Endodermal cell (in vitro differentiated cells): ENCODE results near the gene SBSN. TPM values are rescaled to one million over a fixed set of nuclear protein-coding genes. Genes with fewer than 3 reads are reported as not detected.

Experiments used
- DNase-seq: peaks from one replicate; pipeline ENCODE4 v3.0.0-alpha.2; 2017
- H3K27ac ChIP-seq: 2 replicates; pipeline ENCODE4 v1.5.1; 2013; ENCODE audit warnings: mild to moderate bottlenecking, low read depth, low read length, moderate library complexity
- H3K27me3 ChIP-seq: 2 replicates; pipeline ENCODE4 v1.6.1; 2013; ENCODE audit warnings: mild to moderate bottlenecking, low read length, moderate library complexity; ENCODE audit not compliant: insufficient read depth, control insufficient read depth, poor library complexity, severe bottlenecking
- H3K36me3 ChIP-seq: 2 replicates; pipeline ENCODE4 v1.7.0; 2013; ENCODE audit warnings: mild to moderate bottlenecking, low read length, moderate library complexity; ENCODE audit not compliant: control insufficient read depth, insufficient read depth
- H3K4me1 ChIP-seq: one replicate; pipeline ENCODE4 v1.7.0; 2013; ENCODE audit warnings: low read length; ENCODE audit not compliant: control insufficient read depth, insufficient read depth
- H3K4me3 ChIP-seq: 2 replicates; pipeline ENCODE4 v1.5.1; 2013; ENCODE audit warnings: mild to moderate bottlenecking, low read length, moderate library complexity
- H3K9ac ChIP-seq: 2 replicates; pipeline ENCODE4 v1.6.1; 2013; ENCODE audit warnings: mild to moderate bottlenecking, low read length, moderate library complexity; ENCODE audit not compliant: poor library complexity, severe bottlenecking; ENCODE audit errors: extremely low read depth
- H3K9me3 ChIP-seq: 2 replicates; pipeline ENCODE4 v1.6.1; 2013; ENCODE audit warnings: mild to moderate bottlenecking, low read length, moderate library complexity; ENCODE audit not compliant: control insufficient read depth
- H3K27ac Mint-ChIP-seq: 2 replicates; pipeline ENCODE4 v1.8.0; 2020; ENCODE audit warnings: mixed read lengths
- H3K27me3 Mint-ChIP-seq: 2 replicates; pipeline ENCODE4 v1.8.0; 2021; ENCODE audit warnings: mild to moderate bottlenecking, mixed read lengths; ENCODE audit not compliant: insufficient read depth
- H3K36me3 Mint-ChIP-seq: 2 replicates; pipeline ENCODE4 v1.8.0; 2020; ENCODE audit warnings: low read depth, mixed read lengths
- H3K4me1 Mint-ChIP-seq: 2 replicates; pipeline ENCODE4 v1.8.0; 2020; ENCODE audit warnings: mixed read lengths
- H3K4me3 Mint-ChIP-seq: 2 replicates; pipeline ENCODE4 v1.8.0; 2020; ENCODE audit warnings: mild to moderate bottlenecking, moderate library complexity, mixed read lengths
- H3K9me3 Mint-ChIP-seq: 2 replicates; pipeline ENCODE4 v1.8.0; 2020; ENCODE audit warnings: mild to moderate bottlenecking, mixed read lengths
- WGBS, 2 experiments: methylation state at CpG; one replicate each; pipeline versions ENCODE4 v1.1.5 to v1.1.7; 2013; ENCODE audit warnings: missing lambda C conversion rate in 2 of 2, mixed read lengths in 1 of 2; ENCODE audit not compliant: insufficient coverage in 1 of 2, insufficient read length in 1 of 2; 5-methylcytosine and 5-hydroxymethylcytosine counted together
- total RNA-seq, 2 donors: library from RNA; stranded (reverse); fragmentation: NEBNext Ultra II Directional in 1 of 2; extraction: Animal tissue kit (Norgen Biotek cat#: 25700) in 1 of 2; gene quantifications; 2 replicates in 1 of 2; 3 replicates in 1 of 2; pipeline ENCODE4 v1.2.1, GENCODE V29; 2021
- TF ChIP-seq, protein P1 (sequence below): fragments of 200-600 bp; sonication (generic); conservative IDR thresholded peaks from 2 replicates; pipeline ENCODE4 v1.5.0; 2021; ENCODE audit warnings: antibody characterized with exemption, mild to moderate bottlenecking

Gene SBSN
- total RNA-seq, 2 donors from 2014 or later, result not detected

DNA sequence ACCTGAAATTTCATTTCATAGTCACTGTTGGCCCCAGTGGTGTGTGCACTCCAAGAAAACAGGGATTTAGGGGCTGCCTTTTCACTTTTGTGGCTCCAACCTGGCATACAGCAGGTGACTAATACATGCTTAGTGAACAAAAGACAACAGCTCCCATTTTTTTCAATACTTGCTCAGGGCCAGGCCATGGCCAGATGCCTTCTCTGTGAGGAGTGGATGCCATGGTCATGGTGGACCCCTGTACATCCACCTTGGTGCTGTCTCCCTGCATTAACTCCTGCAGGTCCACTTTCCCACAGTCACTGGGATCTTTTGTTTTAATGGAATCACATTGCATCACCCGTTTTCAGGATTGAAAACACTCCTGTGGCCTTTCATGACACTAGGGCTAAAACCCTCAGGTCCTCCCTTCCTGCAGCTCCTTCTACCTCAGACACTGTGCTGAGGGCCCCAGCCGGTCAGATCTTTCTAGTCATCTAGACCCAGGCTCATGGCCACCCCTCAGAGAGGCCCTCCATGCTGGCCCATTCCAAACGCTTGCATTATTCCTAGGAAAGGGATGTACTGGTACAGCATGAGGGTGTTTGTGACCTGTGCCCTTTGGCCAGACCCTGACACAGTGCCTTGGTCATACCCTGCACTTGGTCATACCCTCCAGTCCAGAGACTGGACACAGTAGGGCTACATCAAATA lies 16.1 kb upstream of the SBSN start:
- Histone ChIP-seq H3K4me3 (peak overlapping the region; percentile 99), H3K27me3 (no peaks in the 10 kb centered on the region), H3K4me1 (peaks cover 10% of the 10 kb centered on the region), H3K9ac (peak overlapping the region; percentile 81), H3K27ac (no peak overlapping the region), H3K9me3 (no peaks in the 10 kb centered on the region), H3K36me3 (peaks cover 29% of the 10 kb centered on the region)
- peaks cover 21% of the 10 kb centered on the region for H3K4me1 Mint-ChIP-seq
- DNase-seq, result no peak
- TF ChIP-seq, protein P1, sequence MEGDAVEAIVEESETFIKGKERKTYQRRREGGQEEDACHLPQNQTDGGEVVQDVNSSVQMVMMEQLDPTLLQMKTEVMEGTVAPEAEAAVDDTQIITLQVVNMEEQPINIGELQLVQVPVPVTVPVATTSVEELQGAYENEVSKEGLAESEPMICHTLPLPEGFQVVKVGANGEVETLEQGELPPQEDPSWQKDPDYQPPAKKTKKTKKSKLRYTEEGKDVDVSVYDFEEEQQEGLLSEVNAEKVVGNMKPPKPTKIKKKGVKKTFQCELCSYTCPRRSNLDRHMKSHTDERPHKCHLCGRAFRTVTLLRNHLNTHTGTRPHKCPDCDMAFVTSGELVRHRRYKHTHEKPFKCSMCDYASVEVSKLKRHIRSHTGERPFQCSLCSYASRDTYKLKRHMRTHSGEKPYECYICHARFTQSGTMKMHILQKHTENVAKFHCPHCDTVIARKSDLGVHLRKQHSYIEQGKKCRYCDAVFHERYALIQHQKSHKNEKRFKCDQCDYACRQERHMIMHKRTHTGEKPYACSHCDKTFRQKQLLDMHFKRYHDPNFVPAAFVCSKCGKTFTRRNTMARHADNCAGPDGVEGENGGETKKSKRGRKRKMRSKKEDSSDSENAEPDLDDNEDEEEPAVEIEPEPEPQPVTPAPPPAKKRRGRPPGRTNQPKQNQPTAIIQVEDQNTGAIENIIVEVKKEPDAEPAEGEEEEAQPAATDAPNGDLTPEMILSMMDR, result no peak
- peak overlapping the region; percentile 86 for H3K27ac Mint-ChIP-seq
- H3K4me3 Mint-ChIP-seq, result peak overlapping the region; percentile 84
- whole genome bisulfite sequencing, 2 experiments, result 86 to 89% methylated on average over 3 of the region's 3 CpGs
- H3K9me3 Mint-ChIP-seq, result no peaks in the 10 kb centered on the region
- H3K36me3 Mint-ChIP-seq, result peaks cover 48% of the 10 kb centered on the region
- H3K27me3 Mint-ChIP-seq, result no peaks in the 10 kb centered on the region

DNA sequence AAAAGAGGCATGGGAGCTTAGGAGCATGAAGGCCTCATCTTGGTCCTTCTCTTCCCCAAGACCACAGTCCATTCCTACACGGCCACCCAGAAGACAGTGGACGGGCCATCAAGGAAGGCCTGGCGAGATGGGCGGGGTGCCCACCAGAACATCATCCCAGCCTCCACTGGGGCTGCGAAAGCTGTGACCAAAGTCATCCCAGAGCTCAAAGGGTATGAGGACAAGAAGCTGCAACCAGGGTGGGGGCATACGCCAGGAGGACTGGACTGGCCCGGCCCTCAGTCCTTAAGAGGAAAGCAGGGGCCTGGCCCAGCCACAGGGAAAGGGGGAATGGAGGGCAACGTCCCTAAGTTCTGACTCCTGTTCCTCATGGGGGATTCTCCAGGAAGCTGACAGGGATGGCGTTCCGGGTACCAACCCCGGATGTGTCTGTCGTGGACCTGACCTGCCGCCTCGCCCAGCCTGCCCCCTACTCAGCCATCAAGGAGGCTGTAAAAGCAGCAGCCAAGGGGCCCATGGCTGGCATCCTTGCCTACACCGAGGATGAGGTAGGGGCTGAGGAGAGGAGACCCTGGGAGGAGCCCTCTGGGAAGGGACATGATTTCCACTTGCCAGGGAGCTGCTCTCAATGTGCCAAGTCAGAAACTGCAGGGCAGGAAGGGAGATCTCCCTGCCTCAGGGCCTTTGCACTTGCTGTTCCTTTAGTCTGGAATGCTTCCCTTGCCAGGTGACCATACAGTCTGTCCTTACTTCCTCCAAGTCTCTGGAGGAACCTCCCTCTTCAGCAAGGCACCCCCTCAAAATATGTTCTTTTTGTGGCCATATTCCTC lies 15.4 kb upstream of the SBSN start:
- H3K4me1 Mint-ChIP-seq, result peaks cover 15% of the 10 kb centered on the region
- H3K9ac ChIP-seq, result no peak overlapping the region
- H3K27ac ChIP-seq, result no peak overlapping the region
- H3K27me3 Mint-ChIP-seq, result no peaks in the 10 kb centered on the region
- peaks cover 29% of the 10 kb centered on the region for H3K36me3 ChIP-seq
- H3K9me3 ChIP-seq, result no peaks in the 10 kb centered on the region
- peaks cover 10% of the 10 kb centered on the region for H3K4me1 ChIP-seq
- peaks cover 46% of the 10 kb centered on the region for H3K36me3 Mint-ChIP-seq
- H3K9me3 Mint-ChIP-seq, result no peaks in the 10 kb centered on the region
- peak overlapping the region; percentile 99 for H3K4me3 ChIP-seq
- 92 to 96% methylated on average over 11 to 15 of the region's 15 CpGs for WGBS, 2 experiments
- no peaks in the 10 kb centered on the region for H3K27me3 ChIP-seq
- no peak for DNase-seq
- TF ChIP-seq, protein P1, result no peak
- H3K27ac Mint-ChIP-seq, result no peak overlapping the region
- peak overlapping the region; percentile 84 for H3K4me3 Mint-ChIP-seq

DNA sequence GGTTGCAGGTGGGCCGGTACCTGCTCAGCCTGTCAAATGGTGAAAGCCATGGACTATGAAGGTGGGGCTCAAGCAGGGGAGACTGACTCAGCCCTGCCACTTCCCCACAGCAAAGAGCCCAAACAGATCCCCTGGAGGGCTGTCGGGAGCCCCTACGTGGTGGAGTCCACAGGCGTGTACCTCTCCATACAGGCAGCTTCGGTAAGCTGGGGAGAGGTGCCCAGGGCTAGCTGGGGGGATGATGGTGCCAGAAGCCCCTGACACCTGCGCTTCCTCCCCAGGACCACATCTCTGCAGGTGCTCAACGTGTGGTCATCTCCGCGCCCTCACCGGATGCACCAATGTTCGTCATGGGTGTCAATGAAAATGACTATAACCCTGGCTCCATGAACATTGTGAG lies 14.1 kb upstream of the SBSN start:
- no peak overlapping the region for H3K27ac Mint-ChIP-seq
- H3K4me1 Mint-ChIP-seq, result peaks cover 16% of the 10 kb centered on the region
- H3K27me3 Mint-ChIP-seq, result no peaks in the 10 kb centered on the region
- Histone ChIP-seq H3K9me3 (no peaks in the 10 kb centered on the region), H3K9ac (no peak overlapping the region), H3K27ac (no peak overlapping the region), H3K4me1 (peaks cover 10% of the 10 kb centered on the region), H3K4me3 (no peak overlapping the region), H3K36me3 (peaks cover 21% of the 10 kb centered on the region), H3K27me3 (no peaks in the 10 kb centered on the region)
- peaks cover 39% of the 10 kb centered on the region for H3K36me3 Mint-ChIP-seq
- H3K9me3 Mint-ChIP-seq, result no peaks in the 10 kb centered on the region
- TF ChIP-seq, protein P1, result no peak
- no peak for DNase-seq
- no peak overlapping the region for H3K4me3 Mint-ChIP-seq
- 93 to 100% methylated on average over 3 to 11 of the region's 11 CpGs for WGBS, 2 experiments
